ENCODE results near the gene TMEM212. TPM values are rescaled to one million over a fixed set of nuclear protein-coding genes. Genes with fewer than 3 reads are reported as not detected.

TMEM212 gene
- total and polyA plus RNA-seq, 2 of the 13 experiments (the other 11 are each of a cell fraction or from before 2014, with no cell fraction given): not detected

- TF ChIP-seq, protein P1, sequence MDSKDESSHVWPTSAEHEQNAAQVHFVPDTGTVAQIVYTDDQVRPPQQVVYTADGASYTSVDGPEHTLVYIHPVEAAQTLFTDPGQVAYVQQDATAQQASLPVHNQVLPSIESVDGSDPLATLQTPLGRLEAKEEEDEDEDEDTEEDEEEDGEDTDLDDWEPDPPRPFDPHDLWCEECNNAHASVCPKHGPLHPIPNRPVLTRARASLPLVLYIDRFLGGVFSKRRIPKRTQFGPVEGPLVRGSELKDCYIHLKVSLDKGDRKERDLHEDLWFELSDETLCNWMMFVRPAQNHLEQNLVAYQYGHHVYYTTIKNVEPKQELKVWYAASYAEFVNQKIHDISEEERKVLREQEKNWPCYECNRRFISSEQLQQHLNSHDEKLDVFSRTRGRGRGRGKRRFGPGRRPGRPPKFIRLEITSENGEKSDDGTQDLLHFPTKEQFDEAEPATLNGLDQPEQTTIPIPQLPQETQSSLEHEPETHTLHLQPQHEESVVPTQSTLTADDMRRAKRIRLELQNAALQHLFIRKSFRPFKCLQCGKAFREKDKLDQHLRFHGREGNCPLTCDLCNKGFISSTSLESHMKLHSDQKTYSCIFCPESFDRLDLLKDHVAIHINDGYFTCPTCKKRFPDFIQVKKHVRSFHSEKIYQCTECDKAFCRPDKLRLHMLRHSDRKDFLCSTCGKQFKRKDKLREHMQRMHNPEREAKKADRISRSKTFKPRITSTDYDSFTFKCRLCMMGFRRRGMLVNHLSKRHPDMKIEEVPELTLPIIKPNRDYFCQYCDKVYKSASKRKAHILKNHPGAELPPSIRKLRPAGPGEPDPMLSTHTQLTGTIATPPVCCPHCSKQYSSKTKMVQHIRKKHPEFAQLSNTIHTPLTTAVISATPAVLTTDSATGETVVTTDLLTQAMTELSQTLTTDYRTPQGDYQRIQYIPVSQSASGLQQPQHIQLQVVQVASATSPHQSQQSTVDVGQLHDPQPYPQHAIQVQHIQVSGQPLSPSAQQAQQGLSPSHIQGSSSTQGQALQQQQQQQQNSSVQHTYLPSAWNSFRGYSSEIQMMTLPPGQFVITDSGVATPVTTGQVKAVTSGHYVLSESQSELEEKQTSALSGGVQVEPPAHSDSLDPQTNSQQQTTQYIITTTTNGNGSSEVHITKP (CRISPR knock-in tag; IDR thresholded peaks at IDR 0.05; ENCODE audit: low read depth): 0 out of 2 replicates have a peak, but pooled peaks have one; percentile 34
- TF ChIP-seq RARA (CRISPR knock-in tag; IDR thresholded peaks at IDR 0.05) (peak; percentile 58; the same call in 1 of the 2 replicates), ZNF512B (CRISPR knock-in tag; IDR thresholded peaks at IDR 0.05; ENCODE audit: borderline replicate concordance) (no peak), NR2F1 (CRISPR knock-in tag; IDR thresholded peaks at IDR 0.05) (peak in 1 of 2 experiments; percentile 30; a peak in 1 of 4 replicates), ZNF354B (CRISPR knock-in tag; IDR thresholded peaks at IDR 0.05) (no peak), MED1 (CRISPR knock-in tag; IDR thresholded peaks at IDR 0.05) (peak; percentile 99), ISL2 (CRISPR knock-in tag; IDR thresholded peaks at IDR 0.05) (peak; percentile 89), THAP11 (CRISPR knock-in tag; IDR thresholded peaks at IDR 0.05) (peak; percentile 19; the same call in 1 of the 2 replicates), ARID3A (IDR thresholded peaks at IDR 0.05; ENCODE audit: low read depth, low read length) (peak; percentile 67), KLF6 (CRISPR knock-in tag; IDR thresholded peaks at IDR 0.05) (peak; percentile 60; the same call in 1 of the 2 replicates), ELF3 (CRISPR knock-in tag; IDR thresholded peaks at IDR 0.05) (peak; percentile 84), NCOA2 (CRISPR knock-in tag; IDR thresholded peaks at IDR 0.05) (peak; percentile 89), STAG1 (CRISPR knock-in tag; IDR thresholded peaks at IDR 0.05) (peak; percentile 36), RERE (CRISPR knock-in tag; IDR thresholded peaks at IDR 0.05; ENCODE audit: low read depth) (peak; percentile 39; the same call in 1 of the 2 replicates), PITX1 (CRISPR knock-in tag; IDR thresholded peaks at IDR 0.05) (peak; percentile 55; the same call in 1 of the 2 replicates), ZNF777 (CRISPR knock-in tag; IDR thresholded peaks at IDR 0.05) (no peak)
Measured at GRCh38 chr3:171842864-171843518, at the start of gene TMEM212 (continued).

Measured in HepG2 (cell line).